Erythroblast (primary cell): Measurements from ENCODE around the gene DHRS7B.

Experiments used
- GATA1 ChIP-seq: IDR thresholded peaks from 2 replicates; pipeline ENCODE4 v1.6.1; 2011; ENCODE audit warnings: low read depth, mild to moderate bottlenecking, control low read depth, low read length, moderate library complexity
- POLR2A ChIP-seq: IDR thresholded peaks from 2 replicates; pipeline ENCODE4 v1.6.1; 2011; ENCODE audit warnings: mild to moderate bottlenecking, low read length

- TF ChIP-seq POLR2A = no peak
- TF ChIP-seq GATA1 = no peak
Measured at GRCh38 chr17:21193031-21193430, 66.3 kb downstream of the DHRS7B start.
